GM12878 (cell line): ENCODE data around the gene TNFSF13. TPM values are rescaled to one million over a fixed set of nuclear protein-coding genes. Genes with fewer than 3 reads are reported as not detected.
A peak's percentile ranks its signal among the peaks of the same experiment; 100 is the strongest.

Source experiments
- ATAC-seq: fragments of 200-7000 bp; cut with Tn5 transposase; 3 replicates; pipeline ENCODE4 v1.9.1; 2020; ENCODE audit warnings: mild to moderate bottlenecking, moderate library complexity
- BruUV-seq: library from RNA; stranded (reverse); fragments of 400-500 nt; replicated peaks from 2 replicates; lab custom pipeline; 2021; lab: Mats Ljungman, UMichigan
- CTCF ChIA-PET: fragments of 300-600 bp; sonication (Branson Sonifier 250); formaldehyde crosslinking; extraction: SDS; loops from one replicate; lab custom pipeline; 2021; ENCODE audit warnings: inconsistent platforms; lab: Yijun Ruan, JAX
- POLR2A ChIA-PET: fragments of 350-600 bp; formaldehyde crosslinking; extraction: SDS; loops from one replicate; lab custom pipeline; 2021; ENCODE audit warnings: inconsistent platforms; lab: Charles Lee
- RAD21 ChIA-PET: fragments of 300-600 bp; sonication (Branson Sonifier 250); formaldehyde crosslinking; loops from one replicate; lab custom pipeline; 2023; ENCODE audit warnings: antibody characterized with exemption; ENCODE audit not compliant: unreplicated experiment; lab: Charles Lee
- SMC1A ChIA-PET: fragments of 300-600 bp; sonication (Branson Sonifier 250); formaldehyde crosslinking; loops from one replicate; lab custom pipeline; 2023; ENCODE audit not compliant: unreplicated experiment, uncharacterized antibody; lab: Charles Lee
- DNase-seq: peaks from one replicate; pipeline ENCODE4 v3.0.0-alpha.2; 2011; ENCODE audit warnings: low read depth, low spot score
- FAIRE-seq: peaks from 3 replicates; lab custom pipeline; 2011; peaks lifted over from hg19 to GRCh38; lab: Jason Lieb, UNC
- H2AFZ ChIP-seq: 2 replicates; pipeline ENCODE4 v1.6.0; 2011; ENCODE audit warnings: low read depth, low read length, control low read depth; ENCODE audit not compliant: control insufficient read depth
- H3K27ac ChIP-seq: 2 replicates; pipeline ENCODE4 v1.5.1; 2011; ENCODE audit warnings: control low read depth; ENCODE audit not compliant: control insufficient read depth, insufficient read depth
- H3K27me3 ChIP-seq, 2 experiments: replicated peaks in 1 of 2; 2 replicates each; pipeline versions ENCODE4 v1.6.0 to v1.6.1; 2011; ENCODE audit warnings: low read length in 1 of 2; ENCODE audit not compliant: control insufficient read depth in 2 of 2, insufficient read depth in 2 of 2
- H3K36me3 ChIP-seq, 2 experiments: 2 replicates each; pipeline ENCODE4 v1.5.1; 2011; ENCODE audit warnings: low read length in 1 of 2; ENCODE audit not compliant: control insufficient read depth in 2 of 2, insufficient read depth in 2 of 2
- H3K4me1 ChIP-seq: 2 replicates; pipeline ENCODE4 v1.6.1; 2011; ENCODE audit warnings: mild to moderate bottlenecking, low read length, moderate library complexity, mixed read lengths; ENCODE audit not compliant: control insufficient read depth, insufficient read depth
- H3K4me2 ChIP-seq: 2 replicates; pipeline ENCODE4 v1.6.0; 2011; ENCODE audit warnings: control low read depth; ENCODE audit not compliant: control insufficient read depth, insufficient read depth
- H3K4me3 ChIP-seq: fragments of 200-600 bp; sonication (generic); 2 replicates; pipeline ENCODE4 v1.5.1; 2016
- H3K79me2 ChIP-seq: 2 replicates; pipeline ENCODE4 v1.6.0; 2011; ENCODE audit warnings: low read length; ENCODE audit not compliant: control insufficient read depth, insufficient read depth
- H3K9ac ChIP-seq: 2 replicates; pipeline ENCODE4 v1.8.0; 2011; ENCODE audit warnings: low read length, control low read depth, mixed read lengths; ENCODE audit not compliant: control insufficient read depth, insufficient read depth
- H3K9me3 ChIP-seq: replicated peaks from 3 replicates; pipeline ENCODE4 v1.5.1; 2011; ENCODE audit warnings: mild to moderate bottlenecking, low read length; ENCODE audit not compliant: control insufficient read depth, insufficient read depth
- H4K20me1 ChIP-seq: 2 replicates; pipeline ENCODE4 v1.6.0; 2011; ENCODE audit not compliant: control insufficient read depth, insufficient read depth
- BCL3 ChIP-seq: IDR thresholded peaks from 2 replicates; pipeline ENCODE4 v1.6.1; 2011; ENCODE audit warnings: borderline replicate concordance, low read depth, mild to moderate bottlenecking, moderate library complexity, low read length; ENCODE audit not compliant: insufficient read depth, poor library complexity, severe bottlenecking
- BHLHE40 ChIP-seq, 2 experiments: fragments of 450-650 bp in 1 of 2; IDR thresholded peaks; 2 replicates each; pipeline ENCODE4 v1.6.1; 2011 to 2017; ENCODE audit warnings: low read depth in 2 of 2, borderline replicate concordance in 1 of 2, improper control_type of control experiment in 1 of 2, low read length in 1 of 2, mild to moderate bottlenecking in 1 of 2
- BMI1 ChIP-seq: fragments of 450-650 bp; IDR thresholded peaks from 2 replicates; pipeline ENCODE4 v1.6.1; 2016; ENCODE audit warnings: mild to moderate bottlenecking, moderate library complexity, borderline replicate concordance
- BRCA1 ChIP-seq: IDR thresholded peaks from 2 replicates; pipeline ENCODE4 v1.6.1; 2011; ENCODE audit warnings: low read depth, low read length, improper control_type of control experiment
- CHD1 ChIP-seq: IDR thresholded peaks from 2 replicates; pipeline ENCODE4 v1.6.1; 2012; ENCODE audit warnings: low read depth, low read length, improper control_type of control experiment
- MLLT1 ChIP-seq: fragments of 450-650 bp; IDR thresholded peaks from 2 replicates; pipeline ENCODE4 v1.6.1; 2016; ENCODE audit warnings: mild to moderate bottlenecking
- PML ChIP-seq: IDR thresholded peaks from 2 replicates; pipeline ENCODE4 v1.6.1; 2012; ENCODE audit warnings: low read length, inconsistent platforms
- POLR2AphosphoS5 ChIP-seq: IDR thresholded peaks from 2 replicates; pipeline ENCODE4 v1.6.1; 2011; ENCODE audit warnings: mild to moderate bottlenecking, low read length, inconsistent platforms
- SUPT20H ChIP-seq: IDR thresholded peaks from 2 replicates; pipeline ENCODE4 v1.6.1; 2011; ENCODE audit warnings: low read depth, mild to moderate bottlenecking, low read length, moderate library complexity, borderline replicate concordance; ENCODE audit not compliant: control insufficient read depth
- USF2 ChIP-seq: IDR thresholded peaks from 2 replicates; pipeline ENCODE4 v1.6.1; 2011; ENCODE audit warnings: low read depth, low read length, improper control_type of control experiment, borderline replicate concordance
- YY1 ChIP-seq: IDR thresholded peaks from 2 replicates; pipeline ENCODE4 v1.6.1; 2011; ENCODE audit warnings: low read depth, mild to moderate bottlenecking, low read length
- ZBTB11 ChIP-seq: fragments of 450-650 bp; formaldehyde crosslinking; IDR thresholded peaks from 2 replicates; pipeline ENCODE4 v1.5.0; 2022; ENCODE audit warnings: mild to moderate bottlenecking, missing genetic modification characterization
- WGBS: methylation state at CpG from one replicate; pipeline ENCODE4 v1.1.6; 2016; ENCODE audit warnings: low lambda C conversion rate; ENCODE audit not compliant: insufficient replicate concordance, insufficient coverage; ENCODE audit errors: missing lambda C conversion rate; 5-methylcytosine and 5-hydroxymethylcytosine counted together
- in situ Hi-C: fragments of 300-500 bp; cut with MboI; formaldehyde crosslinking; loops from 9 replicates; pipeline ENCODE4 v1.14.3; 2018; ENCODE audit warnings: mixed read lengths
- intact Hi-C: fragments of 100-400 bp; cut with micrococcal nuclease; formaldehyde crosslinking; loops from one replicate; pipeline ENCODE4 v1.14.2; 2022; ENCODE audit not compliant: unreplicated experiment
- polyA plus RNA-seq, 11 experiments: library from polyadenylated mRNA; depleted of rRNA in 4 of 11; unstranded in 6 of 11; stranded (reverse) in 5 of 11; fragments of >200 nt; fragmentation: Nextera tagmentation in 4 of 11; fragmentation: Illumina TruSeq in 1 of 11; extraction: Ambion mirVana in 4 of 11; extraction: Trizol in 1 of 11; gene quantifications; 1 replicate in 1 of 11; 2 replicates in 10 of 11; pipeline versions ENCODE4 v1.2.1 to v1.2.3, GENCODE V29; 2011 to 2016; ENCODE audit warnings: inconsistent platforms in 2 of 11, missing spikeins in 2 of 11, low read depth in 1 of 11
- total RNA-seq, 4 experiments: library from RNA; depleted of rRNA in 3 of 4; stranded (reverse); fragments of >200 nt in 3 of 4; fragmentation: Illumina TruSeq in 1 of 4; extraction: Trizol in 1 of 4; gene quantifications; 2 replicates each; pipeline versions ENCODE4 v1.2.1 to v1.2.3, GENCODE V29; 2013 to 2021

The TNFSF13 gene
- total and polyA plus RNA-seq, 10 of the 15 experiments (the other 5 are each of a cell fraction or from before 2014, with no cell fraction given): 0.56 to 14.6 (median 9.7) TPM

- ATAC-seq (no peak), DNase-seq (no peak), FAIRE-seq (no peak)
- Histone ChIP-seq H3K9me3 (no peaks in the 10 kb centered on the region), H3K27me3 (no peaks in the 10 kb centered on the region), H3K36me3 (peaks cover 9 to 17% of the 10 kb centered on the region in 2 experiments; a peak in 3 of 4 replicates), H3K27ac (peak overlapping the region; percentile 99), H4K20me1 (no peaks in the 10 kb centered on the region; the same call in 1 of the 2 replicates), H3K4me3 (peak overlapping the region; percentile 75; the same call in 1 of the 2 replicates), H2AFZ (no peak overlapping the region), H3K4me2 (peak overlapping the region; percentile 91), H3K4me1 (peaks cover 42% of the 10 kb centered on the region), H3K79me2 (peaks cover 36% of the 10 kb centered on the region), H3K9ac (peak overlapping the region; percentile 100)
- no TSS peak for BruUV-seq
- in situ Hi-C loops (no loop called here), intact Hi-C loops (loop anchor here (5.0 kb wide), 1 partner anchor 35 kb away; no protein-coding TSS in a partner anchor)
- WGBS: 97% methylated on average over 24 of the region's 36 CpGs
- ChIA-PET SMC1A (interaction anchor here (1.0 to 4.6 kb wide), 5 partner anchors 7 to 104 kb away, joined by 3 to 42 read pairs (median 6); partner anchors contain the start of genes TP53 and WRAP53), CTCF (interaction anchor here (0.8 to 3.8 kb wide), 5 partner anchors 22 to 104 kb away, joined by 3 to 46 read pairs (median 11); partner anchors contain the start of genes SENP3, TNFSF12, TNFSF13 and TP53), RAD21 (interaction anchor here (1.4 to 4.0 kb wide), 5 partner anchors 9 to 146 kb away, joined by 6 to 43 read pairs (median 9); partner anchors contain the start of genes FXR2, SENP3, TP53 and WRAP53), POLR2A (interaction anchor here (1.4 to 3.6 kb wide), 3 partner anchors 9 to 104 kb away, joined by 9 to 39 read pairs (median 31); partner anchors contain the start of genes SAT2, TP53 and WRAP53)
- TF ChIP-seq BRCA1 (no peak), USF2 (no peak), POLR2AphosphoS5 (no peak), ZBTB11 (no peak), BMI1 (no peak), PML (no peak), YY1 (no peak), BCL3 (no peak), BHLHE40 (IDR thresholded peaks at IDR 0.05; ENCODE audit: borderline replicate concordance in 1 of 2, low read depth in 2 of 2, low read length in 1 of 2) (no peak), CHD1 (no peak), SUPT20H (no peak), MLLT1 (0 out of 2 replicates have a peak, but pooled peaks have one; percentile 8)
Measured at GRCh38 chr17:7582396-7583252, 24.1 kb downstream of the TNFSF13 start.
